Right atrium auricular region (tissue), 2 donors: ENCODE results near the gene ESPNL. TPM values are rescaled to one million over a fixed set of nuclear protein-coding genes. Genes with fewer than 3 reads are reported as not detected.

ENCODE experiments used
- DNase-seq: peaks from one replicate; pipeline ENCODE4 v3.0.0-alpha.2; 2019; ENCODE audit warnings: low spot score
- H3K27ac ChIP-seq, 2 donors: fragments of 200-600 bp; sonication (generic); 1 replicate in 1 of 2; 2 replicates in 1 of 2; pipeline ENCODE4 v1.5.1; 2016 to 2019
- H3K27me3 ChIP-seq, 2 donors: fragments of 200-600 bp; sonication (generic); one replicate each; pipeline versions ENCODE4 v1.5.1 to v1.6.0; 2017 to 2019
- H3K36me3 ChIP-seq: fragments of 200-600 bp; sonication (generic); one replicate; pipeline ENCODE4 v1.5.1; 2016
- H3K4me1 ChIP-seq, 2 donors: fragments of 200-600 bp; sonication (generic); one replicate each; pipeline versions ENCODE4 v1.5.1 to v1.6.0; 2017 to 2019
- H3K4me3 ChIP-seq, 2 donors: fragments of 200-600 bp; sonication (generic); 1 replicate in 1 of 2; 2 replicates in 1 of 2; pipeline ENCODE4 v1.5.1; 2017 to 2019; ENCODE audit warnings: mild to moderate bottlenecking in 1 of 2, moderate library complexity in 1 of 2
- H3K9me3 ChIP-seq, 2 donors: fragments of 200-600 bp; sonication (generic); one replicate each; pipeline ENCODE4 v1.5.1; 2019
- CTCF ChIP-seq, 2 donors: fragments of 200-600 bp; sonication (generic); IDR thresholded peaks; one replicate each; pipeline ENCODE4 v1.5.1; 2019; ENCODE audit warnings: antibody characterized with exemption in 2 of 2
- total RNA-seq, 2 donors: library from RNA; depleted of rRNA; stranded (reverse); fragments of >200 nt; gene quantifications; one replicate each; pipeline ENCODE4 v1.1.0, GENCODE V29; 2016

The ESPNL gene
- total RNA-seq, 2 donors from 2014 or later, result 0.26 to 2.0 TPM

- Histone ChIP-seq H3K4me3 (no peak overlapping the region), H3K27me3 (no peaks in the 10 kb centered on the region), H3K36me3 (no peaks in the 10 kb centered on the region), H3K4me1 (peaks cover 0 to 8% of the 10 kb centered on the region in 2 donors), H3K9me3 (no peaks in the 10 kb centered on the region), H3K27ac (no peak overlapping the region)
- TF ChIP-seq CTCF (IDR thresholded peaks at IDR 0.05), result no peak
- DNase-seq, result no peak
Observed at GRCh38 chr2:238130696-238131628, 30.8 kb downstream of the ESPNL start.

GRCh38 chr2:238131761-238132462 is 31.8 kb downstream of the ESPNL start:
- TF ChIP-seq CTCF (IDR thresholded peaks at IDR 0.05), result no peak
- H3K36me3 ChIP-seq, result no peaks in the 10 kb centered on the region
- no peaks in the 10 kb centered on the region for H3K9me3 ChIP-seq
- H3K4me3 ChIP-seq, result no peak overlapping the region
- no peak for DNase-seq
- H3K27me3 ChIP-seq, result no peaks in the 10 kb centered on the region
- no peak overlapping the region for H3K27ac ChIP-seq
- peaks cover 0 to 17% of the 10 kb centered on the region in 2 donors for H3K4me1 ChIP-seq

- no peak for TF ChIP-seq CTCF (IDR thresholded peaks at IDR 0.05)
- Histone ChIP-seq H3K4me1 (peaks cover 0 to 20% of the 10 kb centered on the region in 2 donors), H3K9me3 (no peaks in the 10 kb centered on the region), H3K4me3 (no peak overlapping the region), H3K27me3 (no peaks in the 10 kb centered on the region), H3K36me3 (no peaks in the 10 kb centered on the region), H3K27ac (no peak overlapping the region)
- no peak for DNase-seq
Observed at GRCh38 chr2:238132463-238133450, 32.6 kb downstream of the ESPNL start.

GRCh38 chr2:238133499-238134392 is 33.6 kb downstream of the ESPNL start:
- no peak for TF ChIP-seq CTCF (IDR thresholded peaks at IDR 0.05)
- no peak for DNase-seq
- no peaks in the 10 kb centered on the region for H3K27me3 ChIP-seq
- H3K9me3 ChIP-seq, result no peaks in the 10 kb centered on the region
- H3K36me3 ChIP-seq, result no peaks in the 10 kb centered on the region
- H3K27ac ChIP-seq, result no peak overlapping the region
- peaks cover 0 to 28% of the 10 kb centered on the region in 2 donors for H3K4me1 ChIP-seq
- H3K4me3 ChIP-seq, result no peak overlapping the region
